Coronary artery (tissue), 2 donors: ENCODE measurements around the gene PRKCE.

Source experiments
- DNase-seq: peaks from one replicate; pipeline ENCODE4 v3.0.0-alpha.2; 2017; ENCODE audit warnings: low spot score
- H3K27ac ChIP-seq, 2 donors: fragments of 200-600 bp; sonication (generic); one replicate each; pipeline ENCODE4 v1.5.1; 2016 to 2019
- H3K4me3 ChIP-seq: fragments of 200-600 bp; sonication (generic); 2 replicates; pipeline ENCODE4 v1.5.1; 2016; ENCODE audit warnings: mild to moderate bottlenecking, moderate library complexity
- CTCF ChIP-seq: fragments of 200-600 bp; sonication (generic); IDR thresholded peaks from one replicate; pipeline ENCODE4 v1.5.1; 2019; ENCODE audit warnings: antibody characterized with exemption

Gene PRKCE

GRCh38 chr2:46160326-46160725 lies 508.9 kb downstream of the PRKCE start:
- no peak overlapping the region for H3K27ac ChIP-seq
- TF ChIP-seq CTCF = no peak
- DNase-seq = no peak

GRCh38 chr2:46161315-46161714 lies 509.8 kb downstream of the PRKCE start:
- Histone ChIP-seq H3K4me3 (no peak overlapping the region), H3K27ac (peak overlapping the region in 1 of 2 donors; percentile 68)
- no peak for DNase-seq
- no peak for TF ChIP-seq CTCF

More at GRCh38 chr2:46160326-46160725, 508.9 kb downstream of the PRKCE start:
- H3K4me3 ChIP-seq = no peak overlapping the region

GRCh38 chr2:46161911-46162310 lies 510.4 kb downstream of the PRKCE start:
- H3K27ac ChIP-seq = peak overlapping the region; percentile 47 to 68
- H3K4me3 ChIP-seq = no peak overlapping the region
- DNase-seq = peak; percentile 47
- no peak for TF ChIP-seq CTCF

GRCh38 chr2:46162329-46163097 lies 511.0 kb downstream of the PRKCE start:
- no peak for TF ChIP-seq CTCF
- peak; percentile 72 for DNase-seq
- peak overlapping the region; percentile 47 to 68 for H3K27ac ChIP-seq

GRCh38 chr2:46163098-46163430 lies 511.6 kb downstream of the PRKCE start:
- no peak for TF ChIP-seq CTCF
- no peak overlapping the region for H3K4me3 ChIP-seq
- peak; percentile 55 for DNase-seq
- H3K27ac ChIP-seq = peak overlapping the region in 1 of 2 donors; percentile 68

More at GRCh38 chr2:46162329-46163097, 511.0 kb downstream of the PRKCE start:
- H3K4me3 ChIP-seq = no peak overlapping the region

- DNase-seq = peak; percentile 55
- H3K4me3 ChIP-seq = no peak overlapping the region
- TF ChIP-seq CTCF = no peak
- peak overlapping the region; percentile 68 to 89 for H3K27ac ChIP-seq
Measured at GRCh38 chr2:46163804-46164528, 512.5 kb downstream of the PRKCE start.
